ENCODE data around the gene MRPL9.
"Not testable (repeated sequence)": the region's sequence is repeated elsewhere in the genome, so short reads cannot be mapped to it uniquely, and the experiment has no call there.

The MRPL9 gene

GRCh38 chr1:151737026-151737425 lies 26.3 kb downstream of the MRPL9 start:
- Histone ChIP-seq H3K27me3 (ENCODE audit: control insufficient read depth in 2 of 2, insufficient read depth in 2 of 2, low read length in 2 of 2) (no peaks in the 10 kb centered on the region), H3K36me3 (ENCODE audit: control insufficient read depth in 2 of 2, insufficient read depth in 2 of 2, low read length in 2 of 2) (no peaks in the 10 kb centered on the region), H3K4me3 (ENCODE audit: low read length in 2 of 2) (no peak overlapping the region), H3K4me1 (ENCODE audit: control insufficient read depth in 2 of 2, insufficient read depth in 2 of 2, low read length in 2 of 2) (no peaks in the 10 kb centered on the region), H3K9ac (ENCODE audit: low read depth in 1 of 2, low read length in 2 of 2) (no peak overlapping the region), H3K9me3 (ENCODE audit: control insufficient read depth in 2 of 2, low read length in 2 of 2) (peaks cover 3 to 7% of the 10 kb centered on the region in 2 donors), H3K27ac (ENCODE audit: low read depth in 2 of 2, low read length in 2 of 2) (no peak overlapping the region)

- H3K27ac ChIP-seq (ENCODE audit: low read depth in 2 of 2, low read length in 2 of 2); H3K9ac ChIP-seq (ENCODE audit: low read depth in 1 of 2, low read length in 2 of 2); H3K36me3 ChIP-seq (ENCODE audit: control insufficient read depth in 2 of 2, insufficient read depth in 2 of 2, low read length in 2 of 2); H3K9me3 ChIP-seq (ENCODE audit: control insufficient read depth in 2 of 2, low read length in 2 of 2); H3K27me3 ChIP-seq (ENCODE audit: control insufficient read depth in 2 of 2, insufficient read depth in 2 of 2, low read length in 2 of 2); H3K4me3 ChIP-seq (ENCODE audit: low read length in 2 of 2): not testable (repeated sequence)
- peaks cover 7 to 12% of the 10 kb centered on the region in 2 donors for H3K4me1 ChIP-seq (ENCODE audit: control insufficient read depth in 2 of 2, insufficient read depth in 2 of 2, low read length in 2 of 2)
Observed at GRCh38 chr1:151733995-151734394, 29.3 kb downstream of the MRPL9 start.

- no peak overlapping the region for H3K9ac ChIP-seq (ENCODE audit: low read depth in 1 of 2, low read length in 2 of 2)
- no peaks in the 10 kb centered on the region for H3K36me3 ChIP-seq (ENCODE audit: control insufficient read depth in 2 of 2, insufficient read depth in 2 of 2, low read length in 2 of 2)
- peaks cover 3 to 7% of the 10 kb centered on the region in 2 donors for H3K9me3 ChIP-seq (ENCODE audit: control insufficient read depth in 2 of 2, low read length in 2 of 2)
- H3K27me3 ChIP-seq (ENCODE audit: control insufficient read depth in 2 of 2, insufficient read depth in 2 of 2, low read length in 2 of 2), result peaks cover 0 to 3% of the 10 kb centered on the region in 2 donors
- H3K27ac ChIP-seq (ENCODE audit: low read depth in 2 of 2, low read length in 2 of 2), result no peak overlapping the region
- peaks cover 9 to 14% of the 10 kb centered on the region in 2 donors for H3K4me1 ChIP-seq (ENCODE audit: control insufficient read depth in 2 of 2, insufficient read depth in 2 of 2, low read length in 2 of 2)
- H3K4me3 ChIP-seq (ENCODE audit: low read length in 2 of 2), result no peak overlapping the region
Observed at GRCh38 chr1:151733126-151733525, 30.2 kb downstream of the MRPL9 start.

- H3K27ac ChIP-seq (ENCODE audit: low read depth in 2 of 2, low read length in 2 of 2), result peak overlapping the region in 1 of 2 donors; percentile 49
- peak overlapping the region in 1 of 2 donors; percentile 49 for H3K4me3 ChIP-seq (ENCODE audit: low read length in 2 of 2)
- H3K9me3 ChIP-seq (ENCODE audit: control insufficient read depth in 2 of 2, low read length in 2 of 2), result no peaks in the 10 kb centered on the region
- no peaks in the 10 kb centered on the region for H3K36me3 ChIP-seq (ENCODE audit: control insufficient read depth in 2 of 2, insufficient read depth in 2 of 2, low read length in 2 of 2)
- peaks cover 24 to 28% of the 10 kb centered on the region in 2 donors for H3K4me1 ChIP-seq (ENCODE audit: control insufficient read depth in 2 of 2, insufficient read depth in 2 of 2, low read length in 2 of 2)
- H3K27me3 ChIP-seq (ENCODE audit: control insufficient read depth in 2 of 2, insufficient read depth in 2 of 2, low read length in 2 of 2), result peaks cover 0 to 3% of the 10 kb centered on the region in 2 donors
- no peak overlapping the region for H3K9ac ChIP-seq (ENCODE audit: low read depth in 1 of 2, low read length in 2 of 2)
Observed at GRCh38 chr1:151729966-151730291, 33.4 kb downstream of the MRPL9 start.

- H3K36me3 ChIP-seq (ENCODE audit: control insufficient read depth in 2 of 2, insufficient read depth in 2 of 2, low read length in 2 of 2), result no peaks in the 10 kb centered on the region
- H3K9me3 ChIP-seq (ENCODE audit: control insufficient read depth in 2 of 2, low read length in 2 of 2), result no peaks in the 10 kb centered on the region
- peaks cover 0 to 3% of the 10 kb centered on the region in 2 donors for H3K27me3 ChIP-seq (ENCODE audit: control insufficient read depth in 2 of 2, insufficient read depth in 2 of 2, low read length in 2 of 2)
- peak overlapping the region in 1 of 2 donors; percentile 22 for H3K9ac ChIP-seq (ENCODE audit: low read depth in 1 of 2, low read length in 2 of 2)
- peak overlapping the region; percentile 47 to 49 for H3K27ac ChIP-seq (ENCODE audit: low read depth in 2 of 2, low read length in 2 of 2)
- peaks cover 24 to 30% of the 10 kb centered on the region in 2 donors for H3K4me1 ChIP-seq (ENCODE audit: control insufficient read depth in 2 of 2, insufficient read depth in 2 of 2, low read length in 2 of 2)
- peak overlapping the region in 1 of 2 donors; percentile 49 for H3K4me3 ChIP-seq (ENCODE audit: low read length in 2 of 2)
Observed at GRCh38 chr1:151729157-151729965, 33.9 kb downstream of the MRPL9 start.

- H3K4me3 ChIP-seq (ENCODE audit: low read length in 2 of 2), result no peak overlapping the region
- no peak overlapping the region for H3K9ac ChIP-seq (ENCODE audit: low read depth in 1 of 2, low read length in 2 of 2)
- H3K9me3 ChIP-seq (ENCODE audit: control insufficient read depth in 2 of 2, low read length in 2 of 2), result no peaks in the 10 kb centered on the region
- H3K4me1 ChIP-seq (ENCODE audit: control insufficient read depth in 2 of 2, insufficient read depth in 2 of 2, low read length in 2 of 2), result peaks cover 24 to 34% of the 10 kb centered on the region in 2 donors
- peaks cover 0 to 3% of the 10 kb centered on the region in 2 donors for H3K27me3 ChIP-seq (ENCODE audit: control insufficient read depth in 2 of 2, insufficient read depth in 2 of 2, low read length in 2 of 2)
- H3K27ac ChIP-seq (ENCODE audit: low read depth in 2 of 2, low read length in 2 of 2), result no peak overlapping the region
- no peaks in the 10 kb centered on the region for H3K36me3 ChIP-seq (ENCODE audit: control insufficient read depth in 2 of 2, insufficient read depth in 2 of 2, low read length in 2 of 2)
Observed at GRCh38 chr1:151728151-151729054, 34.9 kb downstream of the MRPL9 start.

- Histone ChIP-seq H3K9ac (ENCODE audit: low read depth in 1 of 2, low read length in 2 of 2) (no peak overlapping the region), H3K4me1 (ENCODE audit: control insufficient read depth in 2 of 2, insufficient read depth in 2 of 2, low read length in 2 of 2) (peaks cover 27 to 41% of the 10 kb centered on the region in 2 donors)
Observed at GRCh38 chr1:151723726-151724370, 39.4 kb downstream of the MRPL9 start.

GRCh38 chr1:151721788-151722510 lies 41.3 kb downstream of the MRPL9 start:
- Histone ChIP-seq H3K9ac (ENCODE audit: low read depth in 1 of 2, low read length in 2 of 2) (peak overlapping the region in 1 of 2 donors; percentile 36), H3K27ac (ENCODE audit: low read depth in 2 of 2, low read length in 2 of 2) (no peak overlapping the region), H3K4me3 (ENCODE audit: low read length in 2 of 2) (peak overlapping the region; percentile 37 to 61), H3K9me3 (ENCODE audit: control insufficient read depth in 2 of 2, low read length in 2 of 2) (no peaks in the 10 kb centered on the region), H3K4me1 (ENCODE audit: control insufficient read depth in 2 of 2, insufficient read depth in 2 of 2, low read length in 2 of 2) (peaks cover 22 to 31% of the 10 kb centered on the region in 2 donors), H3K27me3 (ENCODE audit: control insufficient read depth in 2 of 2, insufficient read depth in 2 of 2, low read length in 2 of 2) (no peaks in the 10 kb centered on the region), H3K36me3 (ENCODE audit: control insufficient read depth in 2 of 2, insufficient read depth in 2 of 2, low read length in 2 of 2) (no peaks in the 10 kb centered on the region)

More at GRCh38 chr1:151723726-151724370, 39.4 kb downstream of the MRPL9 start:
- no peaks in the 10 kb centered on the region for H3K36me3 ChIP-seq (ENCODE audit: control insufficient read depth in 2 of 2, insufficient read depth in 2 of 2, low read length in 2 of 2)
- no peak overlapping the region for H3K4me3 ChIP-seq (ENCODE audit: low read length in 2 of 2)
- H3K27me3 ChIP-seq (ENCODE audit: control insufficient read depth in 2 of 2, insufficient read depth in 2 of 2, low read length in 2 of 2), result no peaks in the 10 kb centered on the region
- no peak overlapping the region for H3K27ac ChIP-seq (ENCODE audit: low read depth in 2 of 2, low read length in 2 of 2)
- H3K9me3 ChIP-seq (ENCODE audit: control insufficient read depth in 2 of 2, low read length in 2 of 2), result no peaks in the 10 kb centered on the region

- H3K27ac ChIP-seq (ENCODE audit: low read depth in 2 of 2, low read length in 2 of 2), result peak within 1 kb of the TSS; percentile 24 to 74
- peak within 1 kb of the TSS; percentile 61 for H3K4me3 ChIP-seq (ENCODE audit: low read length in 2 of 2)
- no peaks in the 10 kb centered on the region for H3K36me3 ChIP-seq (ENCODE audit: control insufficient read depth in 2 of 2, insufficient read depth in 2 of 2, low read length in 2 of 2)
- no peaks in the 10 kb centered on the region for H3K27me3 ChIP-seq (ENCODE audit: control insufficient read depth in 2 of 2, insufficient read depth in 2 of 2, low read length in 2 of 2)
- no peaks in the 10 kb centered on the region for H3K9me3 ChIP-seq (ENCODE audit: control insufficient read depth in 2 of 2, low read length in 2 of 2)
- peaks cover 16 to 26% of the 10 kb centered on the region in 2 donors for H3K4me1 ChIP-seq (ENCODE audit: control insufficient read depth in 2 of 2, insufficient read depth in 2 of 2, low read length in 2 of 2)
- H3K9ac ChIP-seq (ENCODE audit: low read depth in 1 of 2, low read length in 2 of 2), result peak within 1 kb of the TSS; percentile 36 to 54
Observed at GRCh38 chr1:151720974-151721787, 42.1 kb downstream of the MRPL9 start, which contains the start of gene RIIAD1. Gene RIIAD1, plus strand, starts transcription at chr1:151721522. Its CDS starts 15 bp downstream, at chr1:151721537.

Data from mucosa of rectum (tissue), 2 donors.